DND-41 (cell line): ENCODE results near the gene CNOT11.

Source experiments
- ATAC-seq: fragments of 200-7000 bp; cut with Tn5 transposase; 3 replicates; pipeline ENCODE4 v1.9.1; 2021; ENCODE audit warnings: low read depth; ENCODE audit not compliant: insufficient read depth
- DNase-seq: peaks from one replicate; pipeline ENCODE4 v3.0.0-alpha.2; 2020
- H2AFZ ChIP-seq: 2 replicates; pipeline ENCODE4 v1.6.0; 2012; ENCODE audit warnings: low read depth, low read length
- H3K27ac ChIP-seq: 2 replicates; pipeline ENCODE4 v1.5.1; 2012; ENCODE audit warnings: low read length, inconsistent platforms
- H3K27me3 ChIP-seq: fragments of 200-600 bp; sonication (generic); 2 replicates; pipeline ENCODE4 v1.6.0; 2012; ENCODE audit warnings: low read length, mild to moderate bottlenecking, inconsistent platforms; ENCODE audit not compliant: insufficient read depth, poor library complexity
- H3K36me3 ChIP-seq: 2 replicates; pipeline ENCODE4 v1.5.1; 2012; ENCODE audit warnings: low read length, inconsistent platforms; ENCODE audit not compliant: insufficient read depth
- H3K4me1 ChIP-seq: 2 replicates; pipeline ENCODE4 v1.5.1; 2012; ENCODE audit warnings: mild to moderate bottlenecking, low read length; ENCODE audit not compliant: insufficient read depth
- H3K4me2 ChIP-seq: 2 replicates; pipeline ENCODE4 v1.6.0; 2012; ENCODE audit warnings: mild to moderate bottlenecking, moderate library complexity, low read length, inconsistent platforms; ENCODE audit not compliant: insufficient read depth
- H3K4me3 ChIP-seq, 2 experiments: fragments of 200-600 bp in 1 of 2; shearing (Covaris generic) in 1 of 2; 2 replicates each; pipeline ENCODE4 v1.5.1; 2012 to 2016; ENCODE audit warnings: inconsistent platforms in 2 of 2, low read length in 2 of 2, mild to moderate bottlenecking in 2 of 2, low read depth in 1 of 2, moderate library complexity in 1 of 2
- H3K79me2 ChIP-seq: 2 replicates; pipeline ENCODE4 v1.6.0; 2012; ENCODE audit warnings: low read length, inconsistent platforms; ENCODE audit not compliant: insufficient read depth
- H3K9ac ChIP-seq: 2 replicates; pipeline ENCODE4 v1.6.0; 2012; ENCODE audit warnings: low read depth, mild to moderate bottlenecking, inconsistent platforms, low read length, moderate library complexity
- H3K9me3 ChIP-seq: 2 replicates; pipeline ENCODE4 v1.5.1; 2012; ENCODE audit warnings: low read length, moderate library complexity, mild to moderate bottlenecking, inconsistent platforms; ENCODE audit not compliant: insufficient read depth, severe bottlenecking
- H4K20me1 ChIP-seq: 2 replicates; pipeline ENCODE4 v1.6.0; 2012; ENCODE audit warnings: low read length; ENCODE audit not compliant: insufficient read depth
- EZH2 ChIP-seq: IDR thresholded peaks from 3 replicates; pipeline ENCODE4 v1.6.1; 2012; ENCODE audit warnings: borderline replicate concordance, low read depth, mild to moderate bottlenecking, moderate library complexity, low read length, inconsistent platforms; ENCODE audit not compliant: severe bottlenecking
- TF ChIP-seq, protein P1 (sequence below): IDR thresholded peaks from 2 replicates; pipeline ENCODE4 v1.5.1; 2012; ENCODE audit warnings: borderline replicate concordance, low read length, moderate library complexity, mild to moderate bottlenecking; ENCODE audit not compliant: poor library complexity, severe bottlenecking; ENCODE audit errors: extremely low read depth

CNOT11 gene

DNA sequence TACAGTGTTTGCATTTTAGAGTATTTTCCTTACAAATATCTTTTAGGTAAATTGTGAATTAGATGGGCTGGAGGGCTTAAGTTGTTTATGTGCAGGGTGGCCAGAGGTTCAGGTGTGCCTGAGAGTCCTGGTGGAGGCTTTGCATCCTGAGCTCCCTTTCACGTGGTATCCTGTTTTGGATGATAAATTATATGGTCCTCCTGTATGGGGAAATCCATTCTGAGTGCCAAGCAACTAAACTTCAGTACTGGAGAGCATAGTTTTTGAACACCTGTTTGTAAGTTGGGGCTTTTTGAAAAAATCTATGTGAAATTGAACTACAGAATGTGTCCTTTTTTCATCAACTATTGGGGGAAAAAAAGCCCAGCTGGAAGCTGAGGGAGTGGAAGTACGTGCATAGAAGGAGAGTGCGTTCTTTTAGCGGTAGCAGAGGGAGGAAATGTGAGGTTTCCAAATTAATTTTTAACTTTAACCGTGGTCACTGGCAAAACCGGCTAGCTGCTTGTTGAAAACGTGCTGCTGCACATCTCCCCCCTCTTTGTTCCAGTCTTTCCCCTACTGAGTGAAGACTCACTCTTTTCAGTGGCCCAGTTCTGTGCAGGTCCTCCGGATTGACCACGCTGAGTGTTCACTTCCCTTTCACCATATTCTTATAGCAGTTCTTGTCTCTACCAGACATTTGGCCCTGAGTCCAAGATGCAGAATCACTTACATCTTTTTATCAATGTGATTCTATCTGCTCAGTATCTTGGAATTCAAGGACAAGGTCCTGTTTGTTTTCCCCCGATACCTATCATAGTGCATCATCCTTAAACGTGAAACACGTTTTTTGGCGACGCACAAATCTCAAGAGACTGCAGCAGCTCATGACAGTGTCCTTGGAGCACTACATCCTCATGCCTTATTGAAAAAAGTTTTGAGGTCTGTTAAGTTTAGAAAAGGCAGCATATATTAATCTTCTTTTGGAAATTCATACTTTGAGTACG, 15.3 kb downstream of the CNOT11 start:
- ATAC-seq (no peak), DNase-seq (no peak)
- H3K79me2 ChIP-seq, result 0 out of 2 replicates have a peak, but pooled peaks cover 6% of the 10 kb centered on the region
- no peak overlapping the region for H3K4me2 ChIP-seq
- H3K4me3 ChIP-seq, result no peak overlapping the region
- H4K20me1 ChIP-seq, result peaks cover 11% of the 10 kb centered on the region; the same call in 1 of the 2 replicates
- H3K4me1 ChIP-seq, result no peaks in the 10 kb centered on the region
- H3K9ac ChIP-seq, result no peak overlapping the region
- no peak for TF ChIP-seq EZH2
- TF ChIP-seq, protein P1, sequence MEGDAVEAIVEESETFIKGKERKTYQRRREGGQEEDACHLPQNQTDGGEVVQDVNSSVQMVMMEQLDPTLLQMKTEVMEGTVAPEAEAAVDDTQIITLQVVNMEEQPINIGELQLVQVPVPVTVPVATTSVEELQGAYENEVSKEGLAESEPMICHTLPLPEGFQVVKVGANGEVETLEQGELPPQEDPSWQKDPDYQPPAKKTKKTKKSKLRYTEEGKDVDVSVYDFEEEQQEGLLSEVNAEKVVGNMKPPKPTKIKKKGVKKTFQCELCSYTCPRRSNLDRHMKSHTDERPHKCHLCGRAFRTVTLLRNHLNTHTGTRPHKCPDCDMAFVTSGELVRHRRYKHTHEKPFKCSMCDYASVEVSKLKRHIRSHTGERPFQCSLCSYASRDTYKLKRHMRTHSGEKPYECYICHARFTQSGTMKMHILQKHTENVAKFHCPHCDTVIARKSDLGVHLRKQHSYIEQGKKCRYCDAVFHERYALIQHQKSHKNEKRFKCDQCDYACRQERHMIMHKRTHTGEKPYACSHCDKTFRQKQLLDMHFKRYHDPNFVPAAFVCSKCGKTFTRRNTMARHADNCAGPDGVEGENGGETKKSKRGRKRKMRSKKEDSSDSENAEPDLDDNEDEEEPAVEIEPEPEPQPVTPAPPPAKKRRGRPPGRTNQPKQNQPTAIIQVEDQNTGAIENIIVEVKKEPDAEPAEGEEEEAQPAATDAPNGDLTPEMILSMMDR, result no peak
- H3K9me3 ChIP-seq, result no peaks in the 10 kb centered on the region
- no peak overlapping the region for H2AFZ ChIP-seq
- no peak overlapping the region; the same call in 1 of the 2 replicates for H3K27ac ChIP-seq
- peaks cover 94% of the 10 kb centered on the region for H3K36me3 ChIP-seq
- no peaks in the 10 kb centered on the region for H3K27me3 ChIP-seq

DNA sequence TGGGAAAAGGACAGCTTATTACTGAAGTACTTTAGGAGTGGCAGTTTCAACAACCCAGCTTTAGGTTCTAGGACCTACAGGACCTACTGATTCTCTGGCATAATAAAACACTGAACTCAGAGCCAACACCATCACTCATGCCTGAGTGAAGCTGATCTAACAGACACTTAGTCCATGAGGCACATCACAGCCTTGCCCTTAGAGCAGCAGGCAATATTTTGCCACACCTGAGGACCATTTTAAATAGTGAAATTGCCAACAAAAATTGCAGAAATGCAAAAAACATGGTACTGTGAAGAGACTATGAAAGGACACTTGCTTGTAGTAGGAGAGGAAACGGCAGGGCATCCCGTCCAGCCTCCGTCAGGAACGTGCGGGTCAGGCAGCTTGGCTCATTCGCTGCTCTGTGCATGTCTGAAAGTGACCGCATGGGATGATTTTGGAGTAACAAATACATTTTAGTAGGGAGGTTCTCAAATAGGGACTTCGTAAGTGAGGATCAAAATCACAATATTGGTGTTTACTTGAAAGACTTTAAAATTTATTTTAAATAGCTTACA, 18.1 kb downstream of the CNOT11 start:
- ATAC-seq, result no peak
- peaks cover 84% of the 10 kb centered on the region for H3K36me3 ChIP-seq
- TF ChIP-seq EZH2, result no peak
- TF ChIP-seq, protein P1, result no peak

DNA sequence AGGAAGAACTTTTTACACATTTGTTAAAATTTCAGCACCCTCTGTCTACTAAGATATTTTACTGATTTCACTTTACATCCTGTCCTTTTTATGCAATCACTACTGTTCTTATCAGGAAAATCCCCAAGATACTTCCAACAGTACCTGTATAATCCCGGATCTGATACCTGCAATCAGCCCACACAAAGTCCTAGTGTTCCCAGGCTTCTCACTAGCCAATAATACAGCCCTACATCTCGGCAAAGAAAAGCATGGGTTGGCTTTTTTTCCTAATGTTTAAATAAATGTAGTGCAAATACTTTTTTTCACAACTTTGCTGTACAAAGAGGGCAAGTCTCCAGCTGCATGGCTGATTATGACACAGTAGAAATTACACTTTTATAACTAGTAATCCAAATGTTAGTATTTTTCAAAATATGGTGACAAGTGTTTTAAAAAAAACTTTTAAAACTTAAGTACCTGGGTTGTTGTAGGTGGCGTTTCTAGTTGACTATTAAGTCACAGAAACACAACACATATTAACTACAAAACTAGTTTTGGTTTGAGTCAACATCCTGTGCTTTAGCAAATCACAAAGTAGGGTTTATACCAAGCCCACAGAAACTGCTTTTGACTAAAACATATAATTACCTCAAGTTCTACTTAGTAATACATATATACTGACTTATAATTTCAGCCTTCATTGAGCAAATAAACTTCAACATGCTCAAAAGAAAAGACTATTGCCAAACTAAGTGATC, 19.5 kb downstream of the CNOT11 start:
- Histone ChIP-seq H3K27me3 (no peaks in the 10 kb centered on the region), H3K9me3 (no peaks in the 10 kb centered on the region), H3K9ac (no peak overlapping the region), H3K36me3 (peaks cover 84% of the 10 kb centered on the region), H3K4me1 (no peaks in the 10 kb centered on the region), H4K20me1 (peaks cover 5% of the 10 kb centered on the region; the same call in 1 of the 2 replicates), H3K4me3 (no peak overlapping the region), H3K79me2 (0 out of 2 replicates have a peak, but pooled peaks cover 6% of the 10 kb centered on the region), H2AFZ (no peak overlapping the region), H3K27ac (no peak overlapping the region), H3K4me2 (no peak overlapping the region)
- ATAC-seq, result no peak
- DNase-seq, result no peak
- TF ChIP-seq, protein P1, result no peak
- no peak for TF ChIP-seq EZH2

More for the DNA sequence above, 18.1 kb downstream of the CNOT11 start:
- H3K9ac ChIP-seq, result no peak overlapping the region
- no peak overlapping the region for H3K27ac ChIP-seq
- DNase-seq, result no peak
- no peaks in the 10 kb centered on the region for H3K9me3 ChIP-seq
- H3K4me3 ChIP-seq, result no peak overlapping the region
- no peaks in the 10 kb centered on the region for H3K27me3 ChIP-seq
- 0 out of 2 replicates have a peak, but pooled peaks cover 6% of the 10 kb centered on the region for H3K79me2 ChIP-seq
- H4K20me1 ChIP-seq, result peaks cover 5% of the 10 kb centered on the region; the same call in 1 of the 2 replicates
- H3K4me2 ChIP-seq, result no peak overlapping the region
- H3K4me1 ChIP-seq, result no peaks in the 10 kb centered on the region
- H2AFZ ChIP-seq, result no peak overlapping the region
